ENCODE results near the gene C1orf105.

C1orf105 gene

GRCh38 chr1:172417557-172417956, 2.9 kb upstream of the C1orf105 start:
- DNase-seq (ENCODE audit: low read depth): no peak
- TF ChIP-seq CTCF (conservative IDR thresholded peaks at IDR 0.05; ENCODE audit: low read depth, low read length): no peak

GRCh38 chr1:172421974-172422604, 1.6 kb downstream of the C1orf105 start:
- no peak for TF ChIP-seq CTCF (conservative IDR thresholded peaks at IDR 0.05; ENCODE audit: low read depth, low read length)
- DNase-seq (ENCODE audit: low read depth): no peak
- H3K4me3 ChIP-seq (ENCODE audit: low read depth, low read length): no peak overlapping the region

More at GRCh38 chr1:172417557-172417956, 2.9 kb upstream of the C1orf105 start:
- no peak overlapping the region for H3K4me3 ChIP-seq (ENCODE audit: low read depth, low read length)

- H3K4me3 ChIP-seq (ENCODE audit: low read depth, low read length): no peak overlapping the region
- no peak for TF ChIP-seq CTCF (conservative IDR thresholded peaks at IDR 0.05; ENCODE audit: low read depth, low read length)
- DNase-seq (ENCODE audit: low read depth): no peak
Measured at GRCh38 chr1:172423336-172423735, 2.9 kb downstream of the C1orf105 start.

- DNase-seq (ENCODE audit: low read depth): no peak
- TF ChIP-seq CTCF (conservative IDR thresholded peaks at IDR 0.05; ENCODE audit: low read depth, low read length): no peak
- H3K4me3 ChIP-seq (ENCODE audit: low read depth, low read length): no peak overlapping the region
Measured at GRCh38 chr1:172425339-172425738, 4.9 kb downstream of the C1orf105 start.

GRCh38 chr1:172427191-172427590, 6.7 kb downstream of the C1orf105 start:
- no peak overlapping the region for H3K4me3 ChIP-seq (ENCODE audit: low read depth, low read length)
- no peak for TF ChIP-seq CTCF (conservative IDR thresholded peaks at IDR 0.05; ENCODE audit: low read depth, low read length)
- no peak for DNase-seq (ENCODE audit: low read depth)

- peak; percentile 77 for TF ChIP-seq CTCF (conservative IDR thresholded peaks at IDR 0.05; ENCODE audit: low read depth, low read length)
- no peak overlapping the region for H3K4me3 ChIP-seq (ENCODE audit: low read depth, low read length)
- peak; percentile 85 for DNase-seq (ENCODE audit: low read depth)
Measured at GRCh38 chr1:172429331-172430127, 9.0 kb downstream of the C1orf105 start.

GRCh38 chr1:172430128-172430454, 9.6 kb downstream of the C1orf105 start:
- no peak for DNase-seq (ENCODE audit: low read depth)
- no peak overlapping the region for H3K4me3 ChIP-seq (ENCODE audit: low read depth, low read length)
- TF ChIP-seq CTCF (conservative IDR thresholded peaks at IDR 0.05; ENCODE audit: low read depth, low read length): no peak

Measured in choroid plexus epithelial cell (primary cell).